ENCODE results near the gene CCL8.

The CCL8 gene

GRCh38 chr17:34368196-34368945, 49.1 kb downstream of the CCL8 start:
- no peak for DNase-seq

- DNase-seq = no peak
Measured at GRCh38 chr17:34368946-34369500, 49.8 kb downstream of the CCL8 start.

- no peak for DNase-seq
Measured at GRCh38 chr17:34369571-34369970, 50.3 kb downstream of the CCL8 start.

GRCh38 chr17:34370376-34370996, 51.3 kb downstream of the CCL8 start:
- DNase-seq = no peak

- DNase-seq = no peak
Measured at GRCh38 chr17:34370997-34371395, 51.8 kb downstream of the CCL8 start.
